HG02884 (cell line): ENCODE results near the gene PSMD10.

Experiments
- ATAC-seq: cut with Tn5 transposase; IDR thresholded peaks from one replicate; pipeline ENCODE4 v1.9.1; 2021; ENCODE audit warnings: mild to moderate bottlenecking, moderate library complexity; ENCODE audit not compliant: unreplicated experiment

The PSMD10 gene

DNA sequence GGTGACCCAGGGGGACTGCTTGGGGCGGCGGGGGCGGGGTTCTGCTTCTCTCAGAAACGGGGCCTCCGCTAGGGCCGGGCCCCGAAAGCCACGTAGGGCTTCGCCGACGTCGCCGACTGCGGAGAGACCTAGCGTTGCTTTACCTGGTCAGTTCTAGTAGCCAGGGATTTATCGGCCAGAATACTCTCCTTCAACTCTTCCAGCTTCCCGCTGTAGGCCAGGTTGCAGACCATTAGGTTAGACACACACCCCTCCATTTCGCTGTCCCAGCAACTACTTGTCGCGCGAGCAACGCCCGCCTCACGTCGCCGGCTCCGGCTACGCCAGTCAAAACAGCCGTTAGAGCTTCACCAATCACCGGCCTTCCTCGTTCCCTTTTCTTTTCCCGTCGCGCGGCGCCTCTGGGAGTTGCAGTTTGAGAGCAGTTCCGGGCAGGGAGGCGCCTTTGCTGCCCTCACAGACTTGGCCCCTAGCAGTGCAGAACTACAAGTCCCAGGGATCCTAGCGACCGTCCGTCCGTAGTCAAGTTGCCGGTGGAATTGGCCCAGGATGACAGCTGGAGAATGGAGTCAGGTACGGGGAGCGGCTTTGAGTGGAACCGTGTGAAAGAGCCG lies at the start of gene PSMD10, which contains the start of gene ATG4A:
PSMD10 (minus strand) TSS at position 279 of the 614 bp plus-strand sequence; CDS start at position 257, 22 bp downstream.
ATG4A (plus strand) TSS at position 515 of the 614 bp plus-strand sequence; CDS start at position 564, 49 bp downstream.
- ATAC-seq: peak; percentile 94

GRCh38 chrX:108138814-108139702 lies 47.7 kb upstream of the PSMD10 start:
- ATAC-seq: no peak

DNA sequence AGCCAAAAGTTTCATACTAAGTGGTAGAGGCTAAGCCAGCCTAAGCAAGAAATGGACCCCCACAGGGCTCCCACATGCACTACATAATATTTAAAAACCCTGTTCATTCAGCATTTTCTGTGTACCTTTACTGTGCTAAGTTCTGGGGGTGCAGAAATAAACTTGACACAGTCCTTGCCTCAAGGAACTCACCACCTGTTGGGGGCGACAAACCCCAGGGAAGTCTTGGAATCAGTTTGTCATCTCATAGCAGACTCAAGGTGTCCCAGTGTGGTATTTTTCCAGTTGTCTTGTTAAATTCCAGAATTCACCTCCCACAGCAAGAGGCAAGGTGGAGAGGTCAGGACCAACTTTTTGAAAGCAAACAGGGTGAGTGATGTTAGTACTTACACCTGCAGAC lies 43.4 kb upstream of the PSMD10 start:
- no peak for ATAC-seq

DNA sequence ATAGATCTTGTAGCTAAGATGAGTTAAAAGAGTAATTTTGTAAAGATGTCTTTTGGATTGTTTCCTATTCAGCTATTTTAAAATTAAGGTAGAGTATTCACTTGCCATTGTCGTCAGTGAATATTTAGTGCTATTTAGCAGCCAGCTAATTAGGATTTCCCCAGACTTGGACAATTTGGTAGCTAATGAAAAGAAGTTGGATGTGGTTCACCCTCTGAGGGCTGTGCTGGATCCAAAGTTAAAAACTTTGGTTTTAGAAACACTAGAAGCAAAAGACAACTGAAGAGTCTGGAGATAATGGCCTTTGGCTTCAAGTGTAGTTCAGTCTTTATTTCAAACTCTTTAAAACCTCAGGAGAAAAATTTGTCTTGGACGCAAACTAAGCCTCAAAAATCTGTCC lies 41.5 kb upstream of the PSMD10 start:
- ATAC-seq: no peak

DNA sequence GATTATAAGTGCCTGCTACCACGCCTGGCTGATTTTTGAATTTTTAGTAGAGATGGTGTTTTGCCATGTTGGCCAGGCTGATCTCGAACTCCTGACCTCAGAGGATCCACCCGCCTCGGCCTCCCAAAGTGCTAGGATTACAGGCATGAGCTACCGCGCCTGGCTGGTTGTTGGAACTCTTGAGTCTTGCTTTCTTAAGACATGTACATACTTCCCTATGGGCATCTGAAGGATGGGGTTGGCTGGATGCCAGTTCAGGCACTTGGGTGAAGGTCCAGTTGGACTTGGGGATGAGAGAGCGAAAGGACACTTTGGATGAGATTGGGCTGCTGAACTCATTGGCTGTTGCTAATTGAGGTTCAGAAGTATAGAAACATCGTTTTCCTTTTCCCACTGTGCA lies 40.7 kb upstream of the PSMD10 start:
- ATAC-seq: no peak

DNA sequence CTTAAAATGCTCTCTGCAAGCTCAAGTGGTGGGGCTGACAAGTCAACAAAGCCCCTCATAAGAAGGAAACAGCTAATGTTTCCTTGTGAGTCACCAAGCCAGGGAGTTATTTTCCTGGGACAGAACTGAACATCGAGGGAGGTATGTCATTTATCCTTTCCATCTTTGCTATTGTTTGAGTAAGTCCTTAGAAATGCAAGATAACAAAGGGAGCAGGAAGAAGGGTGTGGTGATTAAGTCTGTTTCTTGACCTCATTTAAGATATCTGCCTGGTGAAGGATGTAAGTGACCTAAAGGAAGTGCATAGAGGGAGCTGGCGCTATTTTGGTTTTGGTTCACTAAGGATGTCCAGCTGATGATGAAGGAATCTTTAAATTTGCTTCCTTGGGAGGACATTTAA lies 40.1 kb upstream of the PSMD10 start:
- ATAC-seq: no peak

DNA sequence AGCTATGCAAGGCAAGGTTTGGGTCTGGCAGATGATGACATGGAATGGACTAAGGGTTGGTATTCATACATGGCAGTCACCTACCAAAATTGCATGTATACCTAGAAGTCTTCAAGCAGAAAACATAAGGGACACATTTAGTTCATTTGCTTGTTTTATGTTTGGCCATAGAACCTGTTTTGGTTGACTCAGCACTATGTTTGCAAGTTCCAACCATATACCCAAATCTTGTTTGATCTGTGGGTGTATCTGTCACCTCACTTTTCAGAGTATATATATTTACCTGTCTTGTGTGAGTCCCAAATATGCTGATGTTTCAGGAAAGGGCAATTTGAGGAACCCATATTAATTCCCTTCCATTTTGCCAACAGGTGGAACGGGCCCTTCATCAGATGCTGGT lies 39.5 kb upstream of the PSMD10 start:
- ATAC-seq: no peak

DNA sequence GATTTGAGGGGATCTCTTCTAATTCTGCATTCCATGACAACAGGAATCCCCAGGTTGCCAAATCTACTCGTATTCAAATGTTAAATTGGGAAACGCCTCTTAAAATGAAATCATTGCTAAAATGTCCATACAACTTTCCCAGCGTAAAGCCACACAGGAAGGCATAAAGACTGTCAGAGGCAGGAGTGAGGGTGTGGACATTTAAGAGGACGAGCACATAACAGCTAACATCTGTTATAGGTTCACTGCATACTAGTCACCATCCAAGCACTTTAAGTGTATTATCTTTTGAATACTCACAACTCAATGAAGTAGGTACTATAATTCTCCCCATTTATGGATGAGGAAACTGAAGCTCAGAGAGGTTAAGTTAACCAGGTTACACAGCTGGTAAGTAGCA lies 35.8 kb upstream of the PSMD10 start:
- ATAC-seq: no peak

GRCh38 chrX:108126661-108127060 lies 35.3 kb upstream of the PSMD10 start:
- ATAC-seq: no peak

DNA sequence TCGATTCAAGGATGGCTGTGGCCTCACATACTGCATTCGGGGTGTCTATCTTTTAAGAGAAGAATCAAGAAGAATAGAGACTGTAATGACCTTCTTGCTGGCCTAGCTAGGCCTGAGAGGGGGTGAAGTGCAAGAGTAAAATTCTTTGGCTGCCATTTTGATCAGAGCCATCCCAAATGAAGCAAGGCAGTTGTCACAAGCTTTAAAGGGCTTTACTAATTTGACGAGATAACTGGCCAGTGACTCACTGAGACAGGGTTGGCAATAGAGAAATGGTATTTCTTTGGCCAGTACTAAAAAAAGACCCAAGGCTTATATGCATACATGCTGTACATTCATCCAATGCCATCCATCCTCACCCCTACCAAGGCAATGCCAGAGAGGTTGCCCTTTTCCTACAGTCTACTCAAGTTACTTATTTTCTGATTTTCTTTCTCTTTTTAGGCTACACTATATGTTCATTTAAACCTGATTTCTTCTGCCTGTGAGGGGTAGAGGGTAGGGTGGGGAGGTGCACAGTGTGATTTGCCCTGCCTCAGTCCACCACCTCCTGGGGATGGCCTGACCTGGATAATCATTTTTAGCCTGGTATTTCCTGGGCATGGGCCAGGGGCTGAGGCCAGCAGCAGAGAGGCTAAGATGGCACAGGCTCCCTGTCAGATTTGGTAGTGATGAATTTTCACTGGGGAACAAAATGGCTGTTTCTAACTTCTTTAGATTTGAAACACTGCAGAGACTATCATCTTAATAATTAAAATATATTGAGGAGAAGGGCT lies 32.4 kb upstream of the PSMD10 start:
- no peak for ATAC-seq

DNA sequence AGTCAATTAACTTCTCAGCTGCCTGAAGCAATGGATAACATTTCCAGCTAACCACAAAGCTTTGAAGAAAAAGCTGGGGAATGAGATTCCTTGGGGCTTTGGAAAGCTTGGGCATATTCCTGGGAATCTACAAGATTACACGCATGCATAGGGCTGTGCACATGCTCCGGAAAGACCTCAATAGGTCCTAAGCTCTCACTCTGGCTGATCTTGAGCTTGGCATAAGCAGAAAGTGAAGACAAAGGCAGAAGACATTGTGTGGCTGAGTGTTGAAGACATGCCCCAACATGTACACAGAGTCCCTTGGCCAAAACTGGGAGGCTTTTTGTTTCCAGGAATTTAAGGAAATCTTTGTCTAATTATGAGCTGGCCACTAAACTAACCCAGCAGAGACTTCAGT lies 31.4 kb upstream of the PSMD10 start:
- ATAC-seq: no peak

DNA sequence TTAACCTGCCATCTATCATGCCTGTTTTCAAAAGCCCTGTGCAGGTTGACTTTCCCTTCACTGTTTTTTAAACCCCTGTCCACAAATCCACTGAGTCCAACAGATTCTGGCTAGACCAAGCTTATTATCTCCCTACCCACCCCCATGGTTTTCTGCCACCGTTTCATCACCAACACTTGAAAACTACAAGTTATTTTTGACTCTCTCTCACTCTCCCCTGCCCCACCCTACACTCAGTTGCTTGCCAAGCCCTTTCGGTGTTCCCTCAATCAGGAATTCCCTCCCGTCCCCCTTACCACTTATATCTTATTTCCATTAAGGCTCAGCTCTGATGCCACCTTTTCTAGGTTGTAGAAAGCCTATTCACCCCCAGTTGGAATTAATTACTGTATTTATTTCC lies 29.9 kb upstream of the PSMD10 start:
- no peak for ATAC-seq

GRCh38 chrX:108117988-108118387 lies 26.6 kb upstream of the PSMD10 start:
- ATAC-seq: no peak

DNA sequence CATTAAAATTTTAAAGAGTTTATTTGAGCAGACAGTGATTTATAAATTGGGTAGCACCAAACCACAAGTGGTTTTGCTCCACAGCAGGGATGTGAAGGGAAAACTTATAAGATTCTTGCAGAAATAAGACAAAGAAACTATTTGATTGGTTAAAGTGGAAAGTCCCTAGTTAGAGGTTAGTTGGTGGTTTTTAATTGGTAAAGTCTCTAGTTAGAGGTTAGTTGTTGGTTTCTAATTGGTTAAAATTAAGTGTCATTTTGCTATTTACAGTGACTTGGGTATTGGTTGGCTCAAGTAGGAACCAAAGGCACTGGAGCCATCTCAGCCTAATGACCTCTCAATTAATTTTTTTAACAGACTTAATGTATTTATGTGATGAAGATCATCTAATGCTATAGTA lies 23.2 kb upstream of the PSMD10 start:
- ATAC-seq: no peak

DNA sequence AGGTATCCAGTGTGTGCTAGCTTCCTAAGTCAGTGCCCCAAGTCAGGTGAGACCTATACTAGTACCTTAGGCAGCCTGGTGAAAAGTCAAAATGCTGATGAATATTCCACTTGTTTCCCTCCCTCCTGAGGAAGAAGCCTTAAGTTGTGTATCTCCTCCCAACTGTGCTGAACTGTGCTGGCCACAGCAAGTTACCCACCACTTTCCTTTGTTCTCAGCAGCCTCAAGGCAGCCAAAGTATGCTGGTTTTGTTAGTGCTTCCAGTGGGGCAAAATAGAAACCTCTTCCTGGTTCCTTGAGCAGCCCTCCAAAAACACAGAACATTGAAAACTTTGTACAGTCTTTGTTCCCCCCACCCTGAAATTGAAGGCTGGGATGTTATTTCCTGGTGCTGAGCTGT lies 14.1 kb upstream of the PSMD10 start:
- ATAC-seq: no peak

GRCh38 chrX:108097380-108097779 lies 6.0 kb upstream of the PSMD10 start:
- no peak for ATAC-seq

- peak; percentile 32 for ATAC-seq
These were observed 543 bp upstream of the PSMD10 start for GRCh38 chrX:108091878-108092291.

DNA sequence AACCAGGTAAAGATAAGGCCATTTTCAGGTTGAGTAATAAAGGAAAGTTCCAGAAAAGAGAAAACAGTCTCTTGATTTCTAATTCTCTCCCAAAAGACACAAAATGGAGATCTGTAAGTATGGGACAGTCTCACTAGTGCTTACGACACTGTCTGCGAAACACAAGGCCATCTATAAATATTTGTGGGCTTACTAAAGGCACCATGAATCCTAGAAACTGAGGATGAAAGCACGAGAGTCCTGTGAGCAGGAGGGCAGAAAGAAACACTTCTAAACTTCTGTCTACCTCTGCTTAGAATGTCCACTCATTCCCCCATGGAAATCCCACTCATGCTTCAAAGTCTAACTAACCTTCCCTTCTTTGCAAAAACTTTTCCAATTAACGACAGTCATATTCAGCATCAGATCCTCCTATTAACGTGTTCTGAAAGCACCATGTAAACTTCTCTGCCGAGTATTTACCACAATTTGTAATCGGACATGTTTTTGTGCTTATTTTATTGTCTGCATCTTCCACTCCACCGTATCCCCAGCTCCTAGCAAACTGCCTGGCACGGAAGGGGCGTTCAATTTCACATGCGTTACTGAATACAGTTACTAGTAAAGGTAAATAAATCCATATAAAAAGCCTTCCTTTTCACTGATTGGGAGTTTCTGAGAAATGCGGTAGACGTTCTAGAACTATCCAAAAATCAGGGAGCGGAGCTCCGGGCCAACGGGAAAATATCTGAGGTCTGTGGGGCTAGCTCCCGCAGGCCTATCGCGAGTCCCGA lies 665 bp downstream of the PSMD10 start:
- peak; percentile 1 for ATAC-seq

- no peak for ATAC-seq
These were observed 2.8 kb downstream of the PSMD10 start for GRCh38 chrX:108088511-108088910.

DNA sequence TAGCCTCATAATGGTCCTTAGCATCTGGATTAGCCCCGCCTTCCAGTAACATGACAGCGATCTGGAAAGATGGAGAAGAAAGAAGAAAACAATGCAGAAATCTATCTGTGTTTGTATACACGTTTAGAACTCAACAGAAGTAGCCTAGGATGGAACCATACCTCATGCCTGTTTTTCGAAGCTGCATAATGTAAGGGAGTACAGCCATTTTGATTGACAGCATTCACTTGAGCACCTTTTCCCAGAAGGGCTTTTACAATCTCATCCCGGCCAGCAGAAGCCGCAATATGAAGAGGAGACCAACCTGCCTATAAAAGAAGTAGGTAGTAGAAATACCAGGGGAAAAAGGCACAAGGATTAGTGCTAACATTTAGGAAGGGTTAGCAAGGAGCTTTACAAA lies 3.5 kb downstream of the PSMD10 start:
- ATAC-seq: no peak

- no peak for ATAC-seq
These were observed 10.2 kb downstream of the PSMD10 start for GRCh38 chrX:108081110-108081509.
